Heart left ventricle (tissue), 16 donors: ENCODE results near the gene GREB1. TPM values are rescaled to one million over a fixed set of nuclear protein-coding genes. Genes with fewer than 3 reads are reported as not detected.

Source experiments
- ATAC-seq, 4 donors: fragments of 200-7000 bp; cut with Tn5 transposase; one replicate each; pipeline ENCODE4 v1.9.1; 2020 to 2022; ENCODE audit warnings: moderate library complexity in 4 of 4, mild to moderate bottlenecking in 3 of 4, moderate number of reproducible peaks in 1 of 4
- DNase-seq, 5 donors: peaks; one replicate each; pipeline ENCODE4 v3.0.0-alpha.2; 2020
- H3K27ac ChIP-seq, 12 donors: fragments of 200-600 bp; sonication (generic) in 4 of 12; one replicate each; pipeline versions ENCODE4 v1.5.0 to v1.8.0; 2016 to 2022; ENCODE audit warnings: mild to moderate bottlenecking in 2 of 12
- H3K27me3 ChIP-seq, 9 donors: fragments of 200-600 bp; sonication (generic) in 2 of 9; one replicate each; pipeline versions ENCODE4 v1.5.1 to v1.8.0; 2016 to 2022; ENCODE audit warnings: mild to moderate bottlenecking in 3 of 9
- H3K36me3 ChIP-seq, 9 donors: fragments of 200-600 bp; sonication (generic) in 2 of 9; one replicate each; pipeline versions ENCODE4 v1.5.0 to v1.8.0; 2018 to 2022; ENCODE audit warnings: mild to moderate bottlenecking in 2 of 9
- H3K4me1 ChIP-seq, 12 donors: fragments of 200-600 bp; sonication (generic) in 4 of 12; one replicate each; pipeline versions ENCODE4 v1.5.0 to v1.8.0; 2016 to 2022; ENCODE audit warnings: mild to moderate bottlenecking in 3 of 12
- H3K4me3 ChIP-seq, 12 donors: fragments of 200-600 bp; sonication (generic) in 4 of 12; one replicate each; pipeline versions ENCODE4 v1.5.0 to v1.8.0; 2017 to 2022; ENCODE audit warnings: mild to moderate bottlenecking in 9 of 12, moderate library complexity in 4 of 12
- H3K9me3 ChIP-seq, 12 donors: fragments of 200-600 bp; sonication (generic) in 4 of 12; one replicate each; pipeline versions ENCODE4 v1.5.0 to v1.8.0; 2016 to 2022; ENCODE audit warnings: mild to moderate bottlenecking in 1 of 12
- POLR2A ChIP-seq, 2 donors: fragments of 450-650 bp; IDR thresholded peaks; one replicate each; pipeline ENCODE4 v1.6.1; 2017; ENCODE audit warnings: antibody characterized with exemption in 2 of 2, mild to moderate bottlenecking in 2 of 2, moderate library complexity in 2 of 2
- WGBS, 4 donors: extraction: QIAGEN DNeasy Blood & Tissue Kit in 2 of 4; methylation state at CpG; one replicate each; pipeline versions ENCODE4 v1.1.5 to v1.1.7; 2013 to 2018; 5-methylcytosine and 5-hydroxymethylcytosine counted together
- intact Hi-C, 10 donors: fragments of 100-400 bp; cut with DNase I; formaldehyde crosslinking; loops; one replicate each; pipeline versions ENCODE4 v1.11.1 to v1.14.2; 2022
- polyA plus RNA-seq, 2 donors: library from polyadenylated mRNA; stranded (reverse); fragments of 200-250 nt; gene quantifications; one replicate each; pipeline ENCODE4 v1.2.3, GENCODE V29; 2013
- total RNA-seq, 9 donors: library from RNA; depleted of rRNA in 2 of 9; stranded (reverse); fragments of >200 nt in 2 of 9; fragmentation: NEBNext Ultra II Directional in 3 of 9; extraction: Animal tissue kit (Norgen Biotek cat#: 25700) in 3 of 9; gene quantifications; one replicate each; pipeline versions ENCODE4 v1.1.0 to v1.2.4, GENCODE V29; 2016 to 2023
- TF ChIP-seq, protein P1 (sequence below), 12 donors: fragments of 200-600 bp; sonication (generic) in 4 of 12; IDR thresholded peaks; one replicate each; pipeline versions ENCODE4 v1.5.0 to v1.8.0; 2018 to 2022; ENCODE audit warnings: antibody characterized with exemption in 12 of 12, mild to moderate bottlenecking in 5 of 12
- donor health status: ischemic (EF 13 %, LVEDD 7.1; RV severe dilation, severe dysfunction).
- donor health status: healthy with polysubstance abuse.
- donor health status: DM: no; HTN: yes; CAD: no.
- donor health status: DM: no; HTN: no; CAD: no.
- donor health status: ischemic (EF 25% LVEDD 6.9; RV normal size, moderate dysfunction).
- donor health status: ischemic (EF 25% LVEDD 5.7; RV mildly dilated, moderate dysfunction).
- donor health status: healthy.
- donor health status: DM: yes; HTN: yes; CAD: no.
- donor health status: ischemic (EF 35%, LVEDD 5.7; RV mildly dilated, moderate dysfunction).
- donor health status: nonischemic (EF 11% LVEDD 7.7; RV severe dilation, severe dysfunction).
- donor health status: DM: yes; HTN: yes; CAD: no.
- donor health status: PGD.
- donor health status: ischemic (EF 29% LVEDD 5.4; RV normal size, mild dysfunction).
- donor health status: nonischemic (EF 23%, LVEDD 6.1; RV moderate dilation, normal function).

GREB1 gene
- total and polyA plus RNA-seq, 11 donors: 1.4 to 11.5 (median 5.6) TPM

DNA sequence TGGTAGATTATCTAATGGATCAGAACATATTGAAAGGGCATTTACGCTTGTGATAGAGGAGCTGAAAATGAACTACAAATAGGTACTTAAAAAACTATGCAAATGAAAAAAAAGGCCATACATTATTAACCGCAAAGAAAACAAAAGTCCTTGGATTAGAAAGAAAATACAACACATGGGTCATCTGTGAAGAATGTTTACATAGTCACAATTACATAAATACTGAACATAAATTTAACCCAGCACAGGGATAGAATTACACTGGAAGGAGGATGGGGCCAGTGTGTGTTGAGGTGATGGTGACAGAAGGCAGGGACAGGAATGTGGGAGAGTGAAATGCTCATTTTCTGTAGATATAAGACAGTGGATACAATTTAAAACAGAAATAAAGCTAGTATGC is 129.6 kb downstream of the GREB1 start:
- H3K4me1 ChIP-seq: no peaks in the 10 kb centered on the region
- WGBS, 4 donors: 82 to 86% (median 85%) methylated on average over 2 of the region's 2 CpGs
- no peak overlapping the region for H3K27ac ChIP-seq
- TF ChIP-seq POLR2A (IDR thresholded peaks at IDR 0.05): no peak
- TF ChIP-seq, protein P1, sequence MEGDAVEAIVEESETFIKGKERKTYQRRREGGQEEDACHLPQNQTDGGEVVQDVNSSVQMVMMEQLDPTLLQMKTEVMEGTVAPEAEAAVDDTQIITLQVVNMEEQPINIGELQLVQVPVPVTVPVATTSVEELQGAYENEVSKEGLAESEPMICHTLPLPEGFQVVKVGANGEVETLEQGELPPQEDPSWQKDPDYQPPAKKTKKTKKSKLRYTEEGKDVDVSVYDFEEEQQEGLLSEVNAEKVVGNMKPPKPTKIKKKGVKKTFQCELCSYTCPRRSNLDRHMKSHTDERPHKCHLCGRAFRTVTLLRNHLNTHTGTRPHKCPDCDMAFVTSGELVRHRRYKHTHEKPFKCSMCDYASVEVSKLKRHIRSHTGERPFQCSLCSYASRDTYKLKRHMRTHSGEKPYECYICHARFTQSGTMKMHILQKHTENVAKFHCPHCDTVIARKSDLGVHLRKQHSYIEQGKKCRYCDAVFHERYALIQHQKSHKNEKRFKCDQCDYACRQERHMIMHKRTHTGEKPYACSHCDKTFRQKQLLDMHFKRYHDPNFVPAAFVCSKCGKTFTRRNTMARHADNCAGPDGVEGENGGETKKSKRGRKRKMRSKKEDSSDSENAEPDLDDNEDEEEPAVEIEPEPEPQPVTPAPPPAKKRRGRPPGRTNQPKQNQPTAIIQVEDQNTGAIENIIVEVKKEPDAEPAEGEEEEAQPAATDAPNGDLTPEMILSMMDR (IDR thresholded peaks at IDR 0.05): no peak
- no peak overlapping the region for H3K4me3 ChIP-seq
- intact Hi-C loops: no loop called here
- H3K36me3 ChIP-seq: no peaks in the 10 kb centered on the region
- H3K9me3 ChIP-seq: peaks cover 0 to 7% (median 0%) of the 10 kb centered on the region in 12 donors
- no peak for DNase-seq
- no peak for ATAC-seq
- peaks cover 0 to 36% (median 3%) of the 10 kb centered on the region in 9 donors for H3K27me3 ChIP-seq

DNA sequence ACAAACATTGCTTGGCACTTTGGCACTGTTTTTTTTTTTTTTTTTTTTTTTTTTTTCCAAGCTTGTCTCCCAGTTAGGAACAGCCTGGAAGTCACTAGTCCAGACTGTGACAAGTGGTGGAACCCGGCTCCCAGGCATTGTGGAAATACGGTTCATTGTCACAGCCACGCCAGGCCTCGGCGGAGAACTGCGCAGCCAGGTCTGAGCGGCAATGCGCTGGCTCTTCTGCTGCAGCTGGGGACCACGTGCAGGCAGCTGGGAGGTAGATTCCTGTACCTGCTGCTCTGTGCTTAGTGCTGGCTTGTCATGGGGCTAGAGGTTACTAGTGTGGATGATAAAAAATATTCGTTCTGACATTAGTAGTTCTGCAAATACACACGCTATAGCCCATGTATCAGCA is 131.2 kb downstream of the GREB1 start:
- Histone ChIP-seq H3K9me3 (peaks cover 0 to 7% (median 0%) of the 10 kb centered on the region in 12 donors), H3K4me3 (no peak overlapping the region), H3K36me3 (no peaks in the 10 kb centered on the region), H3K4me1 (peaks cover 0 to 9% (median 6%) of the 10 kb centered on the region in 12 donors), H3K27me3 (peaks cover 0 to 38% (median 3%) of the 10 kb centered on the region in 9 donors), H3K27ac (no peak overlapping the region)
- intact Hi-C loops: no loop called here
- no peak for TF ChIP-seq POLR2A (IDR thresholded peaks at IDR 0.05)
- TF ChIP-seq, protein P1 (IDR thresholded peaks at IDR 0.05): no peak
- DNase-seq: no peak
- 73 to 84% (median 81%) methylated on average over 7 to 11 of the region's 11 CpGs for WGBS, 4 donors
- no peak for ATAC-seq

GRCh38 chr2:11665510-11666362 is 131.9 kb downstream of the GREB1 start:
- H3K36me3 ChIP-seq: no peaks in the 10 kb centered on the region
- no peak overlapping the region for H3K4me3 ChIP-seq
- peaks cover 0 to 11% (median 8%) of the 10 kb centered on the region in 12 donors for H3K4me1 ChIP-seq
- peaks cover 0 to 7% (median 0%) of the 10 kb centered on the region in 12 donors for H3K9me3 ChIP-seq
- TF ChIP-seq, protein P1 (IDR thresholded peaks at IDR 0.05): no peak
- TF ChIP-seq POLR2A (IDR thresholded peaks at IDR 0.05): no peak
- WGBS, 4 donors: 76 to 81% (median 77%) methylated on average over 10 of the region's 10 CpGs
- DNase-seq (no peak), ATAC-seq (no peak)
- no peak overlapping the region for H3K27ac ChIP-seq
- peaks cover 0 to 44% (median 3%) of the 10 kb centered on the region in 9 donors for H3K27me3 ChIP-seq
- intact Hi-C loops: no loop called here

DNA sequence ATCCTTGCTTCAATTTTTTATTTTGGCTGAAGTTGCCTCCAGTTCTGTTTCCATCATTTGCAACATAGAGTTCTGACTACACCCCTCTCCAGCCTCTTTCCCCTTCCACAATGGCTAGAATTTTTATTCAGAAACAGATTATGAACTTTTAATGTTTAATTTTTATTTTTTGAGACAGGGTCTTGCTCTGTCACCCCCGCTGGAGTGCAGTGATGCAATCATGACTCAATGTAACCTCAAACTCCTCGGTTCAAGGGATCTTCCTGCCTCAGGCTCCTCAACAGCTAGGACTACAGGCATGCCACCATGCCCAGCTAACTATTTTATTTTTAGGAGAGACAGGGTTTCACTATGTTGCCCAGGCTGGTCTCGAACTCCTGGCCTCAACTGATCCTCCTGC is 133.3 kb downstream of the GREB1 start:
- whole genome bisulfite sequencing, 4 donors: 75 to 82% (median 77%) methylated on average over 3 of the region's 3 CpGs
- Histone ChIP-seq H3K9me3 (peaks cover 0 to 7% (median 0%) of the 10 kb centered on the region in 12 donors), H3K27me3 (peaks cover 0 to 42% (median under 1%) of the 10 kb centered on the region in 9 donors)

More for the DNA sequence above, 133.3 kb downstream of the GREB1 start:
- intact Hi-C loops: no loop called here
- Histone ChIP-seq H3K27ac (no peak overlapping the region), H3K4me3 (no peak overlapping the region), H3K4me1 (peaks cover 0 to 11% (median 8%) of the 10 kb centered on the region in 12 donors), H3K36me3 (no peaks in the 10 kb centered on the region)
- TF ChIP-seq, protein P1 (IDR thresholded peaks at IDR 0.05): no peak
- TF ChIP-seq POLR2A (IDR thresholded peaks at IDR 0.05): no peak
- no peak for DNase-seq
- no peak for ATAC-seq
